T-cell (primary cell): ENCODE measurements around the gene OR52W1. TPM values are rescaled to one million over a fixed set of nuclear protein-coding genes. Genes with fewer than 3 reads are reported as not detected.
A peak's percentile ranks its signal among the peaks of the same experiment; 100 is the strongest.

ENCODE experiments used
- ATAC-seq, 4 experiments: fragments of 200-7000 bp in 3 of 4; fragments of 150-1000 bp in 1 of 4; cut with Tn5 transposase; replicated peaks in 1 of 4; 1 replicate in 3 of 4; 2 replicates in 1 of 4; pipeline ENCODE4 v1.10.0; 2021; ENCODE audit warnings: moderate library complexity in 3 of 4, mild to moderate bottlenecking in 2 of 4, moderate number of reproducible peaks in 1 of 4
- CTCF ChIA-PET, 2 donors: fragments of 300-600 bp; sonication (Branson Sonifier 250); formaldehyde crosslinking; loops; one replicate each; lab custom pipeline; 2022; ENCODE audit warnings: antibody characterized with exemption in 2 of 2; lab: Charles Lee
- POLR2A ChIA-PET, 2 donors: fragments of 300-600 bp; sonication (Branson Sonifier 250); formaldehyde crosslinking; loops; one replicate each; lab custom pipeline; 2022; ENCODE audit warnings: antibody characterized with exemption in 2 of 2; lab: Charles Lee
- DNase-seq, 35 experiments: peaks; one replicate each; pipeline versions ENCODE4 v3.0.0 to v3.0.0-alpha.2; 2013 to 2023
- H3K27ac ChIP-seq: one replicate; pipeline ENCODE4 v1.5.1; 2013; ENCODE audit warnings: low read length
- H3K27me3 ChIP-seq, 2 experiments: replicated peaks in 1 of 2; 1 replicate in 1 of 2; 2 replicates in 1 of 2; pipeline versions ENCODE4 v1.6.1 to v1.7.0; 2013; ENCODE audit warnings: low read length in 1 of 2, mixed read lengths in 1 of 2; ENCODE audit not compliant: control insufficient read depth in 2 of 2, insufficient read depth in 2 of 2; ENCODE audit errors: extremely low read depth in 1 of 2
- H3K36me3 ChIP-seq, 2 donors: 1 replicate in 1 of 2; 2 replicates in 1 of 2; pipeline versions ENCODE4 v1.6.1 to v1.7.0; 2013; ENCODE audit warnings: low read length in 1 of 2; ENCODE audit not compliant: control insufficient read depth in 2 of 2, insufficient read depth in 1 of 2; ENCODE audit errors: extremely low read depth in 1 of 2
- H3K4me1 ChIP-seq, 2 experiments: 1 replicate in 1 of 2; 2 replicates in 1 of 2; pipeline versions ENCODE4 v1.6.1 to v1.7.0; 2013; ENCODE audit warnings: low read length in 2 of 2, mixed read lengths in 1 of 2; ENCODE audit not compliant: insufficient read depth in 2 of 2, control insufficient read depth in 1 of 2; ENCODE audit errors: extremely low read depth in 1 of 2
- H3K4me3 ChIP-seq, 2 donors: 1 replicate in 1 of 2; 2 replicates in 1 of 2; pipeline versions ENCODE4 v1.5.1 to v1.7.0; 2013; ENCODE audit warnings: mild to moderate bottlenecking in 2 of 2, low read length in 1 of 2, moderate library complexity in 1 of 2; ENCODE audit not compliant: control insufficient read depth in 1 of 2; ENCODE audit errors: extremely low read depth in 1 of 2
- H3K9me3 ChIP-seq: 2 replicates; pipeline ENCODE4 v1.7.0; 2013
- H3K27ac Mint-ChIP-seq, 2 donors: one replicate each; pipeline ENCODE4 v1.8.0; 2020 to 2021; ENCODE audit warnings: mild to moderate bottlenecking in 2 of 2, mixed read lengths in 2 of 2
- H3K27me3 Mint-ChIP-seq, 2 donors: one replicate each; pipeline ENCODE4 v1.8.0; 2021 to 2022; ENCODE audit warnings: mixed read lengths in 2 of 2
- H3K36me3 Mint-ChIP-seq: one replicate; pipeline ENCODE4 v1.8.0; 2021; ENCODE audit warnings: mixed read lengths
- H3K4me1 Mint-ChIP-seq, 3 donors: one replicate each; pipeline ENCODE4 v1.8.0; 2020 to 2022; ENCODE audit warnings: mixed read lengths in 3 of 3, mild to moderate bottlenecking in 1 of 3
- H3K4me3 Mint-ChIP-seq, 3 donors: one replicate each; pipeline ENCODE4 v1.8.0; 2020 to 2022; ENCODE audit warnings: mild to moderate bottlenecking in 3 of 3, mixed read lengths in 3 of 3, moderate library complexity in 3 of 3
- H3K9me3 Mint-ChIP-seq, 3 donors: one replicate each; pipeline ENCODE4 v1.8.0; 2020 to 2022; ENCODE audit warnings: mixed read lengths in 3 of 3
- WGBS: methylation state at CpG from one replicate; pipeline ENCODE4 v1.1.5; 2013; ENCODE audit warnings: missing lambda C conversion rate; ENCODE audit not compliant: insufficient coverage; 5-methylcytosine and 5-hydroxymethylcytosine counted together
- total RNA-seq, 35 experiments: library from RNA in 6 of 35; stranded (reverse) in 6 of 35; fragments of 120-200 nt in 1 of 35; gene quantifications; one replicate each; pipeline versions ENCODE4 v1.2.1 to v1.2.4 and lab custom pipeline; 2013 to 2026

OR52W1 gene
- total RNA-seq, 5 donors from 2014 or later (not counting 1 experiment from before 2014, with no cell fraction given) = not detected

GRCh38 chr11:6191742-6192141 lies 7.3 kb upstream of the OR52W1 start:
- no peaks in the 10 kb centered on the region for H3K9me3 Mint-ChIP-seq
- CTCF ChIA-PET = no interaction called here
- Histone ChIP-seq H3K27ac (no peak overlapping the region), H3K4me1 (no peaks in the 10 kb centered on the region), H3K4me3 (no peak overlapping the region), H3K36me3 (no peaks in the 10 kb centered on the region), H3K9me3 (no peaks in the 10 kb centered on the region), H3K27me3 (no peaks in the 10 kb centered on the region)
- H3K27ac Mint-ChIP-seq = no peak overlapping the region
- DNase-seq = no peak
- H3K4me3 Mint-ChIP-seq = no peak overlapping the region
- H3K27me3 Mint-ChIP-seq = no peaks in the 10 kb centered on the region
- POLR2A ChIA-PET = no interaction called here
- peaks cover 0 to 8% (median 7%) of the 10 kb centered on the region in 3 donors for H3K4me1 Mint-ChIP-seq
- H3K36me3 Mint-ChIP-seq = no peaks in the 10 kb centered on the region
- ATAC-seq = no peak

- Mint-ChIP-seq H3K4me1 (peaks cover 0 to 10% (median 7%) of the 10 kb centered on the region in 3 donors), H3K36me3 (no peaks in the 10 kb centered on the region), H3K4me3 (no peak overlapping the region), H3K27me3 (no peaks in the 10 kb centered on the region), H3K9me3 (no peaks in the 10 kb centered on the region), H3K27ac (no peak overlapping the region)
- Histone ChIP-seq H3K27me3 (no peaks in the 10 kb centered on the region), H3K4me1 (no peaks in the 10 kb centered on the region), H3K36me3 (no peaks in the 10 kb centered on the region), H3K4me3 (no peak overlapping the region), H3K9me3 (no peaks in the 10 kb centered on the region), H3K27ac (no peak overlapping the region)
- ATAC-seq (no peak), DNase-seq (no peak)
- no CpG with 5 or more reads among the region's 1 CpG for WGBS
- CTCF ChIA-PET = no interaction called here
- POLR2A ChIA-PET = no interaction called here
These were observed 4.9 kb upstream of the OR52W1 start for GRCh38 chr11:6194065-6194581.

DNA sequence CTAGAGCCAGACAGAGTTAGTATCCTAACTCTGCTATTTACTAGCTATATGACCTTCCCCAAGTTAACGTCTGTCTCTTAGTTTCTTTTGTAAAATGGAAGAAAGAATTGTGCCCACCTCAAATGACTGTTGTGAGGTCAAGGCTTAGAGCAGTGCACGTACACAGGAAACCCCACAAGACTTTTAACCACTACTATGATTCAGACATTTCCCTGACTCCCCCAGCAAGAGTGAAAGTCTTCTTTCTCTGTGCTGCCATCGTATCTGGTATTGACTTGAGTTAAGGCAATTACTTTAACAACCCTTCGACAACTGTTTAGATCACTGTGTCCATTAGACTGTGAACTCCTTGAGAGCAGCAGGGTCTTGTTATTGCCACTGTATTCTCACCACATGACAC lies 2.6 kb upstream of the OR52W1 start:
- Histone ChIP-seq H3K4me3 (no peak overlapping the region), H3K4me1 (peaks cover 0 to 14% of the 10 kb centered on the region in 2 experiments), H3K27me3 (no peaks in the 10 kb centered on the region), H3K36me3 (no peaks in the 10 kb centered on the region), H3K27ac (peak overlapping the region; percentile 24), H3K9me3 (no peaks in the 10 kb centered on the region)
- peak in 1 of 35 experiments; percentile 20 for DNase-seq
- 60% methylated on average over 1 of the region's 4 CpGs for WGBS
- H3K4me1 Mint-ChIP-seq = peaks cover 6 to 19% (median 12%) of the 10 kb centered on the region in 3 donors
- no peak overlapping the region for H3K4me3 Mint-ChIP-seq
- H3K27me3 Mint-ChIP-seq = no peaks in the 10 kb centered on the region
- H3K9me3 Mint-ChIP-seq = no peaks in the 10 kb centered on the region
- peak in 1 of 4 experiments; percentile 71 for ATAC-seq
- CTCF ChIA-PET = interaction anchor here (0.5 kb wide), 2 partner anchors 46 to 164 kb away, joined by 4 read pairs; no protein-coding TSS in a partner anchor
- POLR2A ChIA-PET = no interaction called here
- H3K27ac Mint-ChIP-seq = no peak overlapping the region
- no peaks in the 10 kb centered on the region for H3K36me3 Mint-ChIP-seq

GRCh38 chr11:6197466-6198200 lies 1.4 kb upstream of the OR52W1 start:
- H3K27ac Mint-ChIP-seq = no peak overlapping the region
- ATAC-seq (no peak), DNase-seq (no peak)
- no peaks in the 10 kb centered on the region for H3K36me3 ChIP-seq
- ChIA-PET POLR2A (interaction anchor here in 1 of 2 donors (0.7 kb wide), 1 partner anchor 295 kb away, joined by 3 read pairs; no protein-coding TSS in a partner anchor), CTCF (no interaction called here)
- no peak overlapping the region for H3K4me3 Mint-ChIP-seq
- H3K4me3 ChIP-seq = no peak overlapping the region
- no peak overlapping the region for H3K27ac ChIP-seq
- H3K27me3 Mint-ChIP-seq = no peaks in the 10 kb centered on the region
- no peaks in the 10 kb centered on the region for H3K9me3 ChIP-seq
- H3K4me1 ChIP-seq = peaks cover 0 to 17% of the 10 kb centered on the region in 2 experiments
- no CpG with 5 or more reads among the region's 4 CpGs for WGBS
- H3K9me3 Mint-ChIP-seq = no peaks in the 10 kb centered on the region
- H3K27me3 ChIP-seq = no peaks in the 10 kb centered on the region
- peaks cover 9 to 26% (median 17%) of the 10 kb centered on the region in 3 donors for H3K4me1 Mint-ChIP-seq
- peaks cover 3% of the 10 kb centered on the region for H3K36me3 Mint-ChIP-seq

DNA sequence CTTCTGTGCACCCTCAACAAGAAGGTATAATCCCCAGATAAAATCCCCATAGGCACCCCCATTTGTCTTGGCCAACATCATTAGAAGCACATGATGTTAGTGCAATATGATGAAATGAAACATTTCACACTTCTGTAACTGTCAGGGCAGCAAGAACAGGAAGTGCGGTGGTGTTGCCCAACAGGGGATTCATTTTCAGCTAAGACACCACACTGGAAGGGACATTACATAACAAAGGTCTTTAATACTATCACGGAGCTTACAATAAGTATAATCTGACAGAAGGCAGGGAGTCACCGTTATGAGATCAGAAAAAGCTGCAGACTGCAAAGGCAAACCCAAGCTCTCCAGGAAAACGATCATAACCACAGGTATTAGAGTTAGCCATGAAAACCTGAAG lies 2.0 kb downstream of the OR52W1 start:
- peaks cover 40 to 50% (median 43%) of the 10 kb centered on the region in 3 donors for H3K4me1 Mint-ChIP-seq
- Histone ChIP-seq H3K4me3 (no peak overlapping the region), H3K36me3 (peaks cover 3 to 4% of the 10 kb centered on the region in 2 donors), H3K4me1 (peaks cover 10 to 29% of the 10 kb centered on the region in 2 experiments), H3K27ac (peak overlapping the region; percentile 42), H3K9me3 (no peaks in the 10 kb centered on the region), H3K27me3 (no peaks in the 10 kb centered on the region)
- peak overlapping the region; percentile 3 to 18 for H3K27ac Mint-ChIP-seq
- H3K9me3 Mint-ChIP-seq = no peaks in the 10 kb centered on the region
- ChIA-PET CTCF (no interaction called here), POLR2A (interaction anchor here in 1 of 2 donors (0.6 kb wide), 1 partner anchor 280 kb away, joined by 3 read pairs; the partner anchor contains the start of genes ARFIP2 and TIMM10B)
- no peak overlapping the region for H3K4me3 Mint-ChIP-seq
- peak in 23 of 35 experiments; percentile 6 to 62 (median 31) for DNase-seq
- peak in 2 of 4 experiments; percentile 13 to 31 for ATAC-seq
- H3K27me3 Mint-ChIP-seq = no peaks in the 10 kb centered on the region
- 77% methylated on average over 3 of the region's 4 CpGs for WGBS
- peaks cover 10% of the 10 kb centered on the region for H3K36me3 Mint-ChIP-seq

DNA sequence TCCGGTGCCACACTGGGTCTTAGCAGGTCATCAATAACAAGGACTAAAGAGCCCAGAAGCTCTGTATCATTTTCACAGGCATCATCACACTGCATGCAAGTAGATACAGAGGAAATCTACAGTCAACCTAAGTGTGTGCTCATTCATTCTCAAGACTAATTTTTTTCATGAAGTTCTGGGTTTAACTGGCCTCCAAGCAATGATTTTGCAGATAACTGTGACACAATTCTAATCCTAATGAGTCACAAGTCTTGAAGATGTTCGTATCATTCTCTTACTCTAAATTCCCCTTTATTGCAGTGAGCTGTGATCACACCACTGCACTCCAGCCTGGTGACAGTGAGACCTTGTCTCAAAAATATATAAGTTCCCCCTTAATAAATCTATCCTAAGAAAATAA lies 2.5 kb downstream of the OR52W1 start:
- H3K27me3 Mint-ChIP-seq = no peaks in the 10 kb centered on the region
- Histone ChIP-seq H3K27me3 (no peaks in the 10 kb centered on the region), H3K4me1 (peaks cover 10 to 29% of the 10 kb centered on the region in 2 experiments), H3K27ac (peak overlapping the region; percentile 42), H3K4me3 (no peak overlapping the region), H3K36me3 (peaks cover 3 to 4% of the 10 kb centered on the region in 2 donors), H3K9me3 (no peaks in the 10 kb centered on the region)
- H3K4me3 Mint-ChIP-seq = no peak overlapping the region
- peaks cover 12% of the 10 kb centered on the region for H3K36me3 Mint-ChIP-seq
- no peaks in the 10 kb centered on the region for H3K9me3 Mint-ChIP-seq
- H3K4me1 Mint-ChIP-seq = peaks cover 38 to 45% (median 40%) of the 10 kb centered on the region in 3 donors
- no peak overlapping the region for H3K27ac Mint-ChIP-seq
- DNase-seq = peak in 1 of 35 experiments; percentile 10
- ChIA-PET CTCF (interaction anchor here in 1 of 2 donors (0.8 kb wide), 1 partner anchor 15 kb away, joined by 3 read pairs; no protein-coding TSS in a partner anchor), POLR2A (no interaction called here)
- ATAC-seq = peak in 1 of 4 experiments; percentile 14
- 100% methylated on average over 1 of the region's 2 CpGs for WGBS
